Measurements from ENCODE around the gene HIBCH. TPM values are rescaled to one million over a fixed set of nuclear protein-coding genes. Genes with fewer than 3 reads are reported as not detected.
"Not testable (repeated sequence)": the region's sequence is repeated elsewhere in the genome, so short reads cannot be mapped to it uniquely, and the experiment has no call there.

The HIBCH gene
- total and polyA plus RNA-seq, 2 donors (not counting 3 experiments of a cell fraction or from before 2014, with no cell fraction given), result 6.4 to 24.7 TPM

DNA sequence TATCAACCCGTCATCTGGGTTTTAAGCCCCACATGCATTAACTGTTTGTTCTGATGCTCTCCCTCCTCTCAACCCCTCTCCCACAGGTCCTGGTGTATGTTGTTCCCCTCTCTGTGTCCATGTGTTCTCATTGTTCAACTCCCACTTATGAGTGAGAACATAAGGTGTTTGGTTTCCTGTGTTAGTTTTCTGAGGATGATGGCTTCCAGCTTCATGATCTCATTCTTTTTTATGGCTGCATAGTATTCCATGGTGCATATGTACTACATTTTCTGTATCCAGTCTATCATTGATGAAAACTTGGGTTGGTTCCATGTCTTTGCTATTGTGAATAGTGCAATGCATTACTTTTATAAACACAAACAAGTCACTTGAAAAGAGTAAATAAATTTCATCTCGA lies 16.8 kb upstream of the HIBCH start:
- H4K20me1 ChIP-seq (replicated peaks; ENCODE audit: control insufficient read depth, extremely low read depth, insufficient read depth, low read length), result no peaks in the 10 kb centered on the region
- H3K9me1 ChIP-seq (replicated peaks; ENCODE audit: control insufficient read depth, extremely low read depth, insufficient read depth, low read length), result no peaks in the 10 kb centered on the region
- FAIRE-seq (no peak), DNase-seq (ENCODE audit: low read depth, low spot score) (no peak)
- H3K9ac ChIP-seq (replicated peaks; ENCODE audit: extremely low read depth, insufficient read depth, low read length), result no peak overlapping the region
- no peaks in the 10 kb centered on the region for H3K27me3 ChIP-seq (ENCODE audit: control insufficient read depth in 2 of 2, insufficient read depth in 2 of 2, low read length in 2 of 2)
- H3K4me3 ChIP-seq (replicated peaks in 1 of 3; ENCODE audit: insufficient read depth in 1 of 3, low read depth in 1 of 3, low read length in 3 of 3), result no peak overlapping the region
- H3K4me2 ChIP-seq (ENCODE audit: insufficient read depth, low read length), result no peak overlapping the region
- H3K9me3 ChIP-seq (replicated peaks; ENCODE audit: control insufficient read depth, insufficient read depth, low read length), result no peaks in the 10 kb centered on the region
- H3K27ac ChIP-seq (ENCODE audit: insufficient read depth, low read depth, low read length), result no peak overlapping the region
- BruUV-seq (replicated peaks), result no TSS peak
- POLR2A ChIA-PET, result no interaction called here
- H3K4me1 ChIP-seq (ENCODE audit: control insufficient read depth, extremely low read depth, insufficient read depth, low read length), result peaks cover 25% of the 10 kb centered on the region
- intact Hi-C loops (cut with micrococcal nuclease), result loop anchor here (10.0 kb wide), 1 partner anchor 348 kb away; no protein-coding TSS in a partner anchor
- TF ChIP-seq MYC (IDR thresholded peaks at IDR 0.05; ENCODE audit: low read depth, low read length), result no peak
- TF ChIP-seq, protein P1, sequence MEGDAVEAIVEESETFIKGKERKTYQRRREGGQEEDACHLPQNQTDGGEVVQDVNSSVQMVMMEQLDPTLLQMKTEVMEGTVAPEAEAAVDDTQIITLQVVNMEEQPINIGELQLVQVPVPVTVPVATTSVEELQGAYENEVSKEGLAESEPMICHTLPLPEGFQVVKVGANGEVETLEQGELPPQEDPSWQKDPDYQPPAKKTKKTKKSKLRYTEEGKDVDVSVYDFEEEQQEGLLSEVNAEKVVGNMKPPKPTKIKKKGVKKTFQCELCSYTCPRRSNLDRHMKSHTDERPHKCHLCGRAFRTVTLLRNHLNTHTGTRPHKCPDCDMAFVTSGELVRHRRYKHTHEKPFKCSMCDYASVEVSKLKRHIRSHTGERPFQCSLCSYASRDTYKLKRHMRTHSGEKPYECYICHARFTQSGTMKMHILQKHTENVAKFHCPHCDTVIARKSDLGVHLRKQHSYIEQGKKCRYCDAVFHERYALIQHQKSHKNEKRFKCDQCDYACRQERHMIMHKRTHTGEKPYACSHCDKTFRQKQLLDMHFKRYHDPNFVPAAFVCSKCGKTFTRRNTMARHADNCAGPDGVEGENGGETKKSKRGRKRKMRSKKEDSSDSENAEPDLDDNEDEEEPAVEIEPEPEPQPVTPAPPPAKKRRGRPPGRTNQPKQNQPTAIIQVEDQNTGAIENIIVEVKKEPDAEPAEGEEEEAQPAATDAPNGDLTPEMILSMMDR (IDR thresholded peaks at IDR 0.05; ENCODE audit: extremely low read depth in 1 of 2, insufficient read depth in 1 of 2, low read depth in 1 of 2, low read length in 2 of 2), result no peak
- TF ChIP-seq EZH2 (IDR thresholded peaks at IDR 0.05; ENCODE audit: borderline replicate concordance, low read depth, low read length, severe bottlenecking), result no peak
- TF ChIP-seq FOS (IDR thresholded peaks at IDR 0.05; ENCODE audit: borderline replicate concordance, insufficient read depth, low read length), result no peak
- no peak for TF ChIP-seq POLR2AphosphoS5 (IDR thresholded peaks at IDR 0.05; ENCODE audit: insufficient read depth, low read depth, low read length)
- TF ChIP-seq JUN (IDR thresholded peaks at IDR 0.05; ENCODE audit: borderline replicate concordance, insufficient read depth, insufficient read length, low read depth), result no peak
- TF ChIP-seq POLR2A (IDR thresholded peaks at IDR 0.05; ENCODE audit: low read depth, low read length), result no peak
- no peak for TF ChIP-seq GATA2 (IDR thresholded peaks at IDR 0.05; ENCODE audit: insufficient read depth, insufficient read length, low read depth, low read length)
- no peak for TF ChIP-seq MAX (IDR thresholded peaks at IDR 0.05; ENCODE audit: insufficient read depth, insufficient read length)
- dilution Hi-C loops (cut with MboI; ENCODE audit: extremely low pct_ligation_motif_present, low sequenced_read_pairs), result no loop called here
- H3K36me3 ChIP-seq (ENCODE audit: control insufficient read depth in 2 of 2, extremely low read depth in 1 of 2, insufficient read depth in 2 of 2, low read length in 2 of 2), result no peaks in the 10 kb centered on the region
- no peak overlapping the region for H2AFZ ChIP-seq (ENCODE audit: low read depth, low read length)
- CTCF ChIA-PET, result no interaction called here
- no peaks in the 10 kb centered on the region for H3K79me2 ChIP-seq (ENCODE audit: control insufficient read depth, insufficient read depth, low read length)

DNA sequence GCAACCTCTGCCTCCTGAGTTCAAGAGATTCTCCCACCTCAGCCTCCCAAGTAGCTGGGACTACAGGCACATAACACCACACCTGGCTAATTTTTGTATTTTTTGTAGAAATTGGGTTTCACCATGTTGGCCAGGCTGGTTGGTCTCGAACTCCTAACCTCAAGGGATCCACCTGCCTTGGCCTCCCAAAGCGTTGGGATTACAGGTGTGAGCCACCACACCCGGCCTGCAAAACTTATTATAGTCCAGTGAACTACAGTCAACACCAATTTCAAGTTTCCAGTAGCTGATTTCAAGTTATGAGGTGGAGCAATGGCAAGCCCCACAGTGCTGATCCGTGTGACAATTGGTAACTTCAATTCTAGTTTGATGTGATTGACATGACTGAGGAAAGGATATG lies 16.0 kb upstream of the HIBCH start:
- H3K9me3 ChIP-seq (replicated peaks; ENCODE audit: control insufficient read depth, insufficient read depth, low read length); BruUV-seq (replicated peaks); FAIRE-seq; DNase-seq (ENCODE audit: low read depth, low spot score); CTCF ChIA-PET; dilution Hi-C loops (cut with MboI; ENCODE audit: extremely low pct_ligation_motif_present, low sequenced_read_pairs); H3K4me3 ChIP-seq (replicated peaks in 1 of 3; ENCODE audit: insufficient read depth in 1 of 3, low read depth in 1 of 3, low read length in 3 of 3); H3K9me1 ChIP-seq (replicated peaks; ENCODE audit: control insufficient read depth, extremely low read depth, insufficient read depth, low read length); POLR2A ChIA-PET; H3K4me2 ChIP-seq (ENCODE audit: insufficient read depth, low read length); H4K20me1 ChIP-seq (replicated peaks; ENCODE audit: control insufficient read depth, extremely low read depth, insufficient read depth, low read length); H3K79me2 ChIP-seq (ENCODE audit: control insufficient read depth, insufficient read depth, low read length); H3K36me3 ChIP-seq (ENCODE audit: control insufficient read depth in 2 of 2, extremely low read depth in 1 of 2, insufficient read depth in 2 of 2, low read length in 2 of 2); H3K9ac ChIP-seq (replicated peaks; ENCODE audit: extremely low read depth, insufficient read depth, low read length); H3K27me3 ChIP-seq (ENCODE audit: control insufficient read depth in 2 of 2, insufficient read depth in 2 of 2, low read length in 2 of 2); H3K27ac ChIP-seq (ENCODE audit: insufficient read depth, low read depth, low read length); H2AFZ ChIP-seq (ENCODE audit: low read depth, low read length): not testable (repeated sequence)
- intact Hi-C loops (cut with micrococcal nuclease), result loop anchor here (10.0 kb wide), 1 partner anchor 349 kb away; no protein-coding TSS in a partner anchor
- peaks cover 25% of the 10 kb centered on the region for H3K4me1 ChIP-seq (ENCODE audit: control insufficient read depth, extremely low read depth, insufficient read depth, low read length)
